GM12873 (cell line): Measurements from ENCODE around the gene ARRDC4.

Source experiments
- TF ChIP-seq, protein P1 (sequence below): IDR thresholded peaks from 2 replicates; pipeline ENCODE4 v1.5.1; 2012; ENCODE audit warnings: low read depth, mild to moderate bottlenecking, moderate library complexity, low read length, control low read depth; ENCODE audit not compliant: insufficient read depth; ENCODE audit errors: missing control alignments

ARRDC4 gene

DNA sequence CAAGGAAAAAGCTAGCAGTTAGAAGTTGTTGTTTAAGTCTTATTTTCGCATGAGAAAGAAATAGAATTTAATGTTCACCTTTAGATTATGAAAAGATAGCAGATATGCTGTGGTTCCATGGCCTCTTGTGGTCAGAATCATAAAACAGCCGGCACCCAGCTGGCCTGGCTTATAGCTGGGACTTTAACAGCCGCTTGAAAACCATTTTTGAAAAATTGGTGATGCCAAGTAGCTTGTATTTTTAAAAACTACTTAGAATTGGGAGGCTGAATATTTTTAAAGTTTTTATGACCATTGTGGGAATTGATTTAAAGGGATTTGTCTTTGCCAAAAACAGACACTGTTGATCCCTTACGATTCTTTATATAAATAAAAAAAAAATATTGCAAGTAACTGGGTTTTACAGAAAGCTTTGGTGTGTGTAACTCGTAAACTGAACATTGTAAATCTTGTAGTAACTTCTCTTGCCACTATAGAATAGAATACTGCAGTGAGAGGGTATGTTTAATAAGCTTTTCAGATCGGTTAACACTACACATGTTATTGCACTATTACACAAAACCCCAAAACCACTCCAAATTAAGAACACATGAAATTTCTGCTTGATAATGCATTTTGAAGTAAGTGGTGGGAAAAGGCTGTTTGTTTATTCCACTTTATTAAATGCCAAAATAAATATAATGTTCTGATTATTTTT lies 6.6 kb downstream of the ARRDC4 start:
- TF ChIP-seq, protein P1, sequence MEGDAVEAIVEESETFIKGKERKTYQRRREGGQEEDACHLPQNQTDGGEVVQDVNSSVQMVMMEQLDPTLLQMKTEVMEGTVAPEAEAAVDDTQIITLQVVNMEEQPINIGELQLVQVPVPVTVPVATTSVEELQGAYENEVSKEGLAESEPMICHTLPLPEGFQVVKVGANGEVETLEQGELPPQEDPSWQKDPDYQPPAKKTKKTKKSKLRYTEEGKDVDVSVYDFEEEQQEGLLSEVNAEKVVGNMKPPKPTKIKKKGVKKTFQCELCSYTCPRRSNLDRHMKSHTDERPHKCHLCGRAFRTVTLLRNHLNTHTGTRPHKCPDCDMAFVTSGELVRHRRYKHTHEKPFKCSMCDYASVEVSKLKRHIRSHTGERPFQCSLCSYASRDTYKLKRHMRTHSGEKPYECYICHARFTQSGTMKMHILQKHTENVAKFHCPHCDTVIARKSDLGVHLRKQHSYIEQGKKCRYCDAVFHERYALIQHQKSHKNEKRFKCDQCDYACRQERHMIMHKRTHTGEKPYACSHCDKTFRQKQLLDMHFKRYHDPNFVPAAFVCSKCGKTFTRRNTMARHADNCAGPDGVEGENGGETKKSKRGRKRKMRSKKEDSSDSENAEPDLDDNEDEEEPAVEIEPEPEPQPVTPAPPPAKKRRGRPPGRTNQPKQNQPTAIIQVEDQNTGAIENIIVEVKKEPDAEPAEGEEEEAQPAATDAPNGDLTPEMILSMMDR, result no peak

DNA sequence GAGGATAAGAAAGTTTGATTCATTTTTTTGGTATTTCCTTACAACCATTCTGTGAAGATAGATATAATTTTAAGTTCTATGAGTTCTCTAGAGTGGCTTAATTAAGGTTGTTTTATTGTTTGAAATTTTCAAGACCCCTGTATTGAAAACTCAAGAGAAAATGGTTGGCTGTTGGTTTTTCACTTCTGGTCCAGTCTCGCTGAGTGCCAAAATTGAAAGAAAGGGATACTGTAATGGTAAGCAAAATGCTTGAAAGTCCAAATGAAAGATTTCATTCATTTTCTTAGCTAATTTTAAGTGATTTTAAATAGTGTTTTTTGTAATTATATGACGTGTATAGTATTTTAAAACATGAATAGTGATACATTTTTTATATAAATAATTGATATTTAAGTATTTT lies 7.4 kb downstream of the ARRDC4 start:
- TF ChIP-seq, protein P1, result no peak

DNA sequence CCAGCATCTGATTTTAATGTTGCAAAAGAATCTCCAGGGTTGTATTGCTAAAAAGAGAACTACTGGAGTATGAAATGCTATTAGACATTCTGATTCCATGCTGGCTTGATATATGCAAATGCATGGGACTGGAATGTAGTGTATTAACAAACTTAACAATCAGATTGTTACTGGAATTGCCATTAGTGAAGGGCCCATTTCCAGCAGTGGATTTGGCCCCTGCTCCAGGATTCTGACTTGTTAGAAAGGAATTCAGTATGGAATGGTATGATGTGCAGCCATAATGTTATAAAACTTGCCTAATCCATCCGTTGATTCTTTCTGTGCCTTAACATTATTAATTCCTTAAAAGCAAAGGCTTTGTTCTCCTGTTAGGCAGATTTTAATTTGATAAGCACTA lies 7.9 kb downstream of the ARRDC4 start:
- TF ChIP-seq, protein P1, result no peak

DNA sequence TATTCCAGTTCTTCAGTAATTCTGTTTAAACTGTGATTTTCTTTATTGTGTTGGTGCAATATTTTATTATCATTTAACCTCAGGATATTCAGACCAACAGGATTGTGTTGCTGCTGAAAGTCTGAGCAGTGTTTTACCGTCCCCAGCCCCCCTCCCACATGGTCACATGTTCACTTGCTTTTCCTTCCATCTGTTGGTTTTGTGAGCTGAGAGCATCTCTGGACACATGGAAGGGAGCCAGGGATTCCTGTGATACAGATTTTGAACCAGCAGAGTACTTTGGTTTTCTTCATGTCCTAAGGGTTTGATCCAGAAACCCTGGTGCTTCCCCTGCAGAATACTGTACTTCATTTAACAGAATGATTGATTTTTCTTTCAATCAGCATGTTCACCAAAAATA lies 11.9 kb downstream of the ARRDC4 start:
- TF ChIP-seq, protein P1, result no peak

DNA sequence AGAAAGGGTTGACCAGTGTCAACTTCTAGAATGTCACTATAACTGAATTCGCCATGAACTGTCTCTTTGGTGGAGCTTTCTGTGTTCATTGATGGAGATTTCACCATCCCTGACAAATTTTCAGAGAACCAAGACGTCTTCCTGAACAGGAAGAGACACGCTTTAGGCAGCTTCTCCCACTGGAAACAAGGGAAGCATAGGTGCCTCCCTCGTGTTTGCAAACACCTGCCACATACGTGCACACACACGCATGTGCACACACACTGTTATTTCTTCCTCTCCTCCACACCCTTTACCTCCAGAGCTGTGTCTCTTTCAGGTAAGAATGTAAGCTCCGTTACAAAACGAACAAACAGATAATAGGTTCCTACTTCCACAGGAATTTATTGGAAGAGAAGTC lies 15.6 kb downstream of the ARRDC4 start:
- TF ChIP-seq, protein P1, result no peak

DNA sequence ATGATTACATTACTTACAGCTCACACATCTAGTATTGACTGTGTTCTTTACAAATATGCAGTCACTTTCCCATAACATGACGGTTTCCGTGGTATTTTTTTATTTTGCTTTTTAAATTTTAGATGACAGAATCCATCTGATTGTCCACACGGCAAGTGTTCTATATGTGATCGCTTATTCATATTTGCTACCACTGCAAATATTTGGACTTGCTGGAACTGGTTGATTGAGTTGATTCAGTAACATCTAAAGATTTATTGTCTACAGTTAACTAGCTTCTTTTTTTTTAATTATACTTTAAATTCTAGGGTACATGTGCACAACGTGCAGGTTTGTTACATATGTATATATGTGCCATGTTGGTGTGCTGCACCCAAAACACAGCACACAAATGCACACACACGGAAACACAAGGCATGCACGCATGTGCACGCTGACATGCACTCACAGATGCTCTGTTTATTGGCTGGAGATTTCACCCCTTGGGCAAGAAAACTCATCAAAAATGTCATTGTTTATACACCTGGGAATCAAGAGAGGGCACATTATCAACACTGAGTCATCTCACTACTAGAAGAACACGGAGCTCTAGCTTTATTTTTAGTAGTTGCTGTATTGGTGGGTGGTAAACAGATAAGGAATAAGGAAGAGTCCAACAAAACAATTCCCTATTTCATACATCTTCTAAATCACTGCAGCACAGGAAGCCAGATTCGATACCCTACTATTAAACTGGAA lies 16.4 kb downstream of the ARRDC4 start:
- TF ChIP-seq, protein P1, result no peak

DNA sequence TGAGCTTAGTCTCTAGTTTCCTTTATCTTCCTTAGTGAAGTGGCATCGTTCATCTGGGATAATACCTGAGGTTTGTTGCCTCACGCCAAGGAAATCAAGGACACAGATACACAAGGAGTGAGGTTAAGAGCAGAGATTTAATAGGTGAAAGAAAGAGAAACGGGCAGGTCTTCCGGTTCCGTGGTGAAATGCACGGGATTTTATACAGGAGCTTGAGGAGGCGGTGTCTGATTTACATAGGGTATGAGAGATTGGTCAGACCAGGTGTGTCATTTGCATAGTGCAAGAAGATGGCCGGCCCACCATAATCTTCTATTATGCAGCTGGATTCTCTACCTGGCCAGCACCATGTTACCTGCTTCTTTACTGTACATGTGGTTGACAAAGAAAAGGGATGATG lies 17.2 kb downstream of the ARRDC4 start:
- TF ChIP-seq, protein P1, result no peak
